Kidney capillary endothelial cell (primary cell): ENCODE data around the gene FRMD4B.
A peak's percentile ranks its signal among the peaks of the same experiment; 100 is the strongest.

ENCODE experiments used
- DNase-seq: peaks from one replicate; pipeline ENCODE4 v3.0.0-alpha.2; 2018; ENCODE audit warnings: low spot score

FRMD4B gene

GRCh38 chr3:69321301-69322157 is 64.4 kb downstream of the FRMD4B start:
- no peak for DNase-seq

- DNase-seq: no peak
Measured at GRCh38 chr3:69320871-69321271, 65.0 kb downstream of the FRMD4B start.

GRCh38 chr3:69319652-69320051 is 66.2 kb downstream of the FRMD4B start:
- no peak for DNase-seq

GRCh38 chr3:69318410-69318809 is 67.5 kb downstream of the FRMD4B start:
- DNase-seq: no peak

GRCh38 chr3:69313251-69313650 is 72.6 kb downstream of the FRMD4B start:
- no peak for DNase-seq

- no peak for DNase-seq
Measured at GRCh38 chr3:69309814-69310213, 76.1 kb downstream of the FRMD4B start.

- peak; percentile 62 for DNase-seq
Measured at GRCh38 chr3:69306239-69307185, 79.4 kb downstream of the FRMD4B start.

GRCh38 chr3:69305011-69305410 is 80.9 kb downstream of the FRMD4B start:
- DNase-seq: no peak

GRCh38 chr3:69304396-69304795 is 81.5 kb downstream of the FRMD4B start:
- DNase-seq: no peak

- DNase-seq: no peak
Measured at GRCh38 chr3:69300296-69300695, 85.6 kb downstream of the FRMD4B start.

- no peak for DNase-seq
Measured at GRCh38 chr3:69299344-69299743, 86.5 kb downstream of the FRMD4B start.

GRCh38 chr3:69297501-69297900 is 88.4 kb downstream of the FRMD4B start:
- DNase-seq: no peak

GRCh38 chr3:69296995-69297394 is 88.9 kb downstream of the FRMD4B start:
- no peak for DNase-seq

GRCh38 chr3:69294014-69294766 is 91.7 kb downstream of the FRMD4B start:
- DNase-seq: no peak

GRCh38 chr3:69292959-69293574 is 92.8 kb downstream of the FRMD4B start:
- DNase-seq: no peak

- DNase-seq: no peak
Measured at GRCh38 chr3:69292185-69292584, 93.7 kb downstream of the FRMD4B start.

GRCh38 chr3:69290430-69290829 is 95.5 kb downstream of the FRMD4B start:
- DNase-seq: no peak

GRCh38 chr3:69290006-69290405 is 95.9 kb downstream of the FRMD4B start:
- peak; percentile 43 for DNase-seq

- DNase-seq: no peak
Measured at GRCh38 chr3:69288161-69288895, 97.6 kb downstream of the FRMD4B start.

GRCh38 chr3:69283913-69284611 is 101.8 kb downstream of the FRMD4B start:
- DNase-seq: no peak
